Heart right ventricle (tissue), 16 donors: ENCODE data around the gene POLD3. TPM values are rescaled to one million over a fixed set of nuclear protein-coding genes. Genes with fewer than 3 reads are reported as not detected.
A peak's percentile ranks its signal among the peaks of the same experiment; 100 is the strongest.

Experiments
- ATAC-seq, 8 donors: fragments of 200-7000 bp; cut with Tn5 transposase; one replicate each; pipeline ENCODE4 v1.9.1; 2020; ENCODE audit warnings: mild to moderate bottlenecking in 8 of 8, moderate library complexity in 8 of 8, moderate number of reproducible peaks in 1 of 8
- DNase-seq, 2 donors: peaks; one replicate each; pipeline ENCODE4 v3.0.0-alpha.2; 2020
- H3K27ac ChIP-seq, 10 donors: fragments of 200-600 bp; sonication (generic) in 2 of 10; one replicate each; pipeline versions ENCODE4 v1.5.0 to v1.8.0; 2020 to 2022; ENCODE audit warnings: mild to moderate bottlenecking in 3 of 10
- H3K27me3 ChIP-seq, 7 donors: fragments of 200-600 bp; one replicate each; pipeline ENCODE4 v1.8.0; 2021 to 2022; ENCODE audit warnings: mild to moderate bottlenecking in 2 of 7
- H3K36me3 ChIP-seq, 9 donors: fragments of 200-600 bp; sonication (generic) in 1 of 9; one replicate each; pipeline versions ENCODE4 v1.5.0 to v1.8.0; 2020 to 2022; ENCODE audit warnings: mild to moderate bottlenecking in 2 of 9
- H3K4me1 ChIP-seq, 9 donors: fragments of 200-600 bp; sonication (generic) in 1 of 9; one replicate each; pipeline versions ENCODE4 v1.5.0 to v1.8.0; 2020 to 2022; ENCODE audit warnings: mild to moderate bottlenecking in 4 of 9
- H3K4me3 ChIP-seq, 10 donors: fragments of 200-600 bp; sonication (generic) in 2 of 10; one replicate each; pipeline versions ENCODE4 v1.5.0 to v1.8.0; 2020 to 2022; ENCODE audit warnings: mild to moderate bottlenecking in 7 of 10, moderate library complexity in 2 of 10
- H3K9me3 ChIP-seq, 11 donors: fragments of 200-600 bp in 10 of 11; sonication (generic) in 2 of 11; one replicate each; pipeline versions ENCODE4 v1.5.0 to v1.8.0; 2013 to 2022; ENCODE audit warnings: mild to moderate bottlenecking in 2 of 11, control low read depth in 1 of 11, moderate library complexity in 1 of 11
- WGBS, 2 donors: extraction: QIAGEN DNeasy Blood & Tissue Kit; methylation state at CpG; one replicate each; pipeline ENCODE4 v1.1.7; 2013; ENCODE audit warnings: inconsistent platforms in 1 of 2; 5-methylcytosine and 5-hydroxymethylcytosine counted together
- intact Hi-C, 10 donors: fragments of 100-400 bp; cut with DNase I; formaldehyde crosslinking; loops; one replicate each; pipeline versions ENCODE4 v1.11.1 to v1.14.2; 2022
- polyA plus RNA-seq, 2 donors: library from polyadenylated mRNA; stranded (reverse); fragments of 200-250 nt; gene quantifications; one replicate each; pipeline ENCODE4 v1.2.3, GENCODE V29; 2013
- total RNA-seq, 10 donors: library from RNA; stranded (reverse); fragmentation: NEBNext Ultra II Directional in 3 of 10; extraction: Animal tissue kit (Norgen Biotek cat#: 25700) in 3 of 10; gene quantifications; one replicate each; pipeline versions ENCODE4 v1.2.1 to v1.2.4, GENCODE V29; 2021 to 2023
- TF ChIP-seq, protein P1 (sequence below), 9 donors: fragments of 200-600 bp; sonication (generic) in 2 of 9; IDR thresholded peaks; one replicate each; pipeline versions ENCODE4 v1.5.0 to v1.8.0; 2021 to 2022; ENCODE audit warnings: antibody characterized with exemption in 9 of 9, mild to moderate bottlenecking in 5 of 9, moderate library complexity in 1 of 9
- donor health status: Arrhythmogenic right ventricular cardiomyopathy.
- donor health status: ischemic (EF 13 %, LVEDD 7.1; RV severe dilation, severe dysfunction).
- donor health status: healthy with polysubstance abuse.
- donor health status: DM: no; HTN: yes; CAD: no.
- donor health status: DM: no; HTN: no; CAD: no.
- donor health status: ischemic (EF 25% LVEDD 6.9; RV normal size, moderate dysfunction).
- donor health status: ischemic (EF 25% LVEDD 5.7; RV mildly dilated, moderate dysfunction).
- donor health status: healthy.
- donor health status: DM: yes; HTN: yes; CAD: no.
- donor health status: Ischemic cardiomyopathy.
- donor health status: ischemic (EF 35%, LVEDD 5.7; RV mildly dilated, moderate dysfunction).
- donor health status: nonischemic (EF 11% LVEDD 7.7; RV severe dilation, severe dysfunction).
- donor health status: DM: yes; HTN: yes; CAD: no.
- donor health status: PGD.
- donor health status: ischemic (EF 29% LVEDD 5.4; RV normal size, mild dysfunction).
- donor health status: nonischemic (EF 23%, LVEDD 6.1; RV moderate dilation, normal function).

POLD3 gene
- total and polyA plus RNA-seq, 12 donors = 4.7 to 8.8 (median 7.9) TPM

DNA sequence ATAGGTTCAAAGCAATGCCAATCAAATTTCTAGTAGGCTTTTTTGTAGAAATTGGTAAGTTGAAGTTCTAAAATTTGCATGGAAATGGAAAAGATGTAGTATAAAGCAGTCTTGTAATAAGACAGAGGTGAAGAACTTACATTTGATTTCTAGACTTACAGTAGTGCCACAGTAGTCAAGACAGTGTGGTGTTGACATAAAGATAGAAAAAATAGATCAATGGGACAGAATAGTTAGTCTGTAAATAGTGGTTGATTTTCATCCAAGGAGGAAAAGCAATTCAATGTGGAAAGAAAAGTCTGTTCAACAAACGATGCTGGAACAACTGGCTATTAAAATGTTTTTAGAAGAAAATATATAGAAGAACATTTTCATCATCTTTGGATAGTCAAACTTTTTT, 70.9 kb downstream of the POLD3 start:
- ATAC-seq (no peak), DNase-seq (no peak)
- Histone ChIP-seq H3K27ac (no peak overlapping the region), H3K36me3 (no peaks in the 10 kb centered on the region), H3K4me1 (peaks cover 0 to 4% (median 0%) of the 10 kb centered on the region in 9 donors), H3K9me3 (peaks cover 0 to 11% (median 0%) of the 10 kb centered on the region in 11 donors), H3K27me3 (no peaks in the 10 kb centered on the region), H3K4me3 (no peak overlapping the region)
- TF ChIP-seq, protein P1, sequence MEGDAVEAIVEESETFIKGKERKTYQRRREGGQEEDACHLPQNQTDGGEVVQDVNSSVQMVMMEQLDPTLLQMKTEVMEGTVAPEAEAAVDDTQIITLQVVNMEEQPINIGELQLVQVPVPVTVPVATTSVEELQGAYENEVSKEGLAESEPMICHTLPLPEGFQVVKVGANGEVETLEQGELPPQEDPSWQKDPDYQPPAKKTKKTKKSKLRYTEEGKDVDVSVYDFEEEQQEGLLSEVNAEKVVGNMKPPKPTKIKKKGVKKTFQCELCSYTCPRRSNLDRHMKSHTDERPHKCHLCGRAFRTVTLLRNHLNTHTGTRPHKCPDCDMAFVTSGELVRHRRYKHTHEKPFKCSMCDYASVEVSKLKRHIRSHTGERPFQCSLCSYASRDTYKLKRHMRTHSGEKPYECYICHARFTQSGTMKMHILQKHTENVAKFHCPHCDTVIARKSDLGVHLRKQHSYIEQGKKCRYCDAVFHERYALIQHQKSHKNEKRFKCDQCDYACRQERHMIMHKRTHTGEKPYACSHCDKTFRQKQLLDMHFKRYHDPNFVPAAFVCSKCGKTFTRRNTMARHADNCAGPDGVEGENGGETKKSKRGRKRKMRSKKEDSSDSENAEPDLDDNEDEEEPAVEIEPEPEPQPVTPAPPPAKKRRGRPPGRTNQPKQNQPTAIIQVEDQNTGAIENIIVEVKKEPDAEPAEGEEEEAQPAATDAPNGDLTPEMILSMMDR (IDR thresholded peaks at IDR 0.05) = no peak
- intact Hi-C loops = no loop called here
- WGBS, 2 donors = 88 to 89% methylated on average over 1 of the region's 1 CpG

DNA sequence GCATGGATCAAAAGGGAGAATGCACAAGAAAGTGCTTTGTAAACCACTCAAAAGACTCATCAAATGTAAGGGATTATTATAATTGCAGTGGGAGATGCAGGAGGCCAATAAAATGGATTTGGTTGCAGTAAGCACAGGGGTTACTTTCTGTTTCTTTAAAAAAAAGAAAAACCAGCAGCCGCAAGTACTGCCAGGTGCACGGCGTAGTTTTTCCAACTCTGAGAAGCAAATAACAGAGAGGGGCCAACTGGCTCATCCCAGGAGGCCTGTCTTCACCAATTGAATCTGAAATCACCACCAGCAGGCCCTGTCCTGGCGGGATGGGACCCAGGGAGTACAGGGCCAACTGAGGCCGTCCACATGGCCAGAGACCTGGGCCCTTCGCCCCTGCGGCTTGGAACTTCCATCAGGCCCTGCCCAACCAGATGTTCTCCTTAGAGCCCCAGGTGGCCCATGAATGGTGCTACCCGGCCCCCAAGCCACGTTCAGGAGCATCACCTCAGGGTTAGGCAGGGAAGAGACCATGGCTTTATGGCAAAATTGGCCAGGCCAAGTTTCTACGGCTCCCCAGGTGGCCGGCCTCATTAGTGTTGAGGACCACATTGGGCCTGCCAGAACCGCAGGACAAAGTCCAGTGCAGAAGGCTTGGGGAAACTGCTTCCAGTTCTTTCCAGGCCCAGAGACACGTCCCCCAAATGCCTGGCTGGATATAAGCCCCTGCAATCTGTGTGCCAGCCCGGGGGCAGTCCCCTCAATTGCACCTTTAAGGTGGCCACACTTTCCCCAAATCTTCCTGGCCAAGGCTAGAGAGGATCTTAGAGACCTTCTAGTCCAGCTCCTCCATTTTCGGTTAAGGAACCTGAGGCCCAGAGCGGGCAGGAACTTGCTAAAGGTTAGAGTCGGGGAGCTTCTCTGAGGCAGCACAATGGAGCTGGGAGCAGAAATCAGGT, 77.1 kb downstream of the POLD3 start:
- DNase-seq (no peak), ATAC-seq (peak in 2 of 8 donors; percentile 32 to 44)
- Histone ChIP-seq H3K27ac (peak overlapping the region in 6 of 10 donors; percentile 1 to 64 (median 46)), H3K9me3 (peaks cover 0 to 1% (median 0%) of the 10 kb centered on the region in 11 donors), H3K36me3 (no peaks in the 10 kb centered on the region), H3K4me1 (peaks cover 4 to 19% (median 13%) of the 10 kb centered on the region in 9 donors), H3K4me3 (no peak overlapping the region), H3K27me3 (no peaks in the 10 kb centered on the region)
- WGBS, 2 donors = 92 to 93% methylated on average over 17 of the region's 17 CpGs
- intact Hi-C loops = no loop called here
- TF ChIP-seq, protein P1 (IDR thresholded peaks at IDR 0.05) = no peak

- intact Hi-C loops = no loop called here
- Histone ChIP-seq H3K4me3 (no peak overlapping the region), H3K27ac (peak overlapping the region in 6 of 10 donors; percentile 1 to 64 (median 46)), H3K9me3 (peaks cover 0 to 4% (median 0%) of the 10 kb centered on the region in 11 donors), H3K4me1 (peaks cover 4 to 19% (median 13%) of the 10 kb centered on the region in 9 donors), H3K36me3 (no peaks in the 10 kb centered on the region), H3K27me3 (no peaks in the 10 kb centered on the region)
- WGBS, 2 donors = 90 to 95% methylated on average over 7 of the region's 7 CpGs
- TF ChIP-seq, protein P1 (IDR thresholded peaks at IDR 0.05) = no peak
- no peak for DNase-seq
- ATAC-seq = no peak
These were observed 77.8 kb downstream of the POLD3 start for GRCh38 chr11:74670171-74670570.

DNA sequence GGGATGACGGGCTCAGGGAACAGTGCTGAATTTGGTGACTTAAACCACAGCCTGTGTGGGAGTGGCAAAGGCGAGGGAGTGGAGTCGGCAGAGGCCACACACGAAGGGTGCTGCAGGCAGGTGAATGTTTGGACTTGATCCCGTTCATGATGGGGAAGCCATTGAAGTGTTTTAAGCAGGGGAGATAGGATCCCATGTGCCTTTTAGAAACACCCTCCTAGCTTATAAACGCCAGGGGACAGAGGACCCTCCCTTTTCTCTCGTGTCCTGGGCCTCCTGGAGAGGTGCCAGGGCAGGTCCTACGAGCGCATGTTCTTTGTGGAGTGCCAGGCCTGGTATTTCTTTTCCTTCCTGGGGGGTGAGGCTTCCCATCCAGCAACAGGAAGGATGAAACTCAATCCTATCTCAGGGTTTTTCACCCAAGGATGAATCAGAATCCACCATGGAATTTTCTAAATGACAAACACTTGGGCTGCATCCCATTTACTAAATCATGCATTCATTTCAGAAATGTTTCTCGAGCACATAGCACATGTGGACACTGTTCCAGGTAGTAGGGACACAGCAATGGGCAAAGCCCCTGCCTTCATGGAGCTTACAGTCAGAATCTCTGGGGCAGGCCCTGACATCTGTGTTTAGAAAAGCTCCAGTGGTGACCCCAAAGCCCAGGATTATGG, 79.3 kb downstream of the POLD3 start:
- WGBS, 2 donors = 82 to 87% methylated on average over 10 of the region's 10 CpGs
- ATAC-seq (no peak), DNase-seq (no peak)
- Histone ChIP-seq H3K4me3 (no peak overlapping the region), H3K27me3 (no peaks in the 10 kb centered on the region), H3K9me3 (peaks cover 0 to 4% (median 0%) of the 10 kb centered on the region in 11 donors), H3K36me3 (no peaks in the 10 kb centered on the region), H3K4me1 (peaks cover 4 to 19% (median 13%) of the 10 kb centered on the region in 9 donors), H3K27ac (peak overlapping the region in 6 of 10 donors; percentile 70 to 87 (median 78))
- intact Hi-C loops = no loop called here
- TF ChIP-seq, protein P1 (IDR thresholded peaks at IDR 0.05) = no peak
